LNCaP clone FGC (cell line): ENCODE measurements around the gene SIK3.
A peak's percentile ranks its signal among the peaks of the same experiment; 100 is the strongest.

ENCODE experiments used
- DNase-seq: peaks from one replicate; pipeline ENCODE4 v3.0.0-alpha.2; 2011; ENCODE audit warnings: low read depth
- H3K4me3 ChIP-seq: 2 replicates; pipeline ENCODE4 v1.5.1; 2011; ENCODE audit warnings: mild to moderate bottlenecking, low read depth, low read length, control low read depth
- CTCF ChIP-seq: IDR thresholded peaks from 2 replicates; pipeline ENCODE4 v1.5.1; 2012; ENCODE audit warnings: mild to moderate bottlenecking; ENCODE audit not compliant: control insufficient read depth, insufficient read depth; ENCODE audit errors: extremely low read depth

Gene SIK3

GRCh38 chr11:116984186-116984585 lies 114.0 kb downstream of the SIK3 start:
- DNase-seq = no peak
- TF ChIP-seq CTCF = no peak
- H3K4me3 ChIP-seq = no peak overlapping the region

DNA sequence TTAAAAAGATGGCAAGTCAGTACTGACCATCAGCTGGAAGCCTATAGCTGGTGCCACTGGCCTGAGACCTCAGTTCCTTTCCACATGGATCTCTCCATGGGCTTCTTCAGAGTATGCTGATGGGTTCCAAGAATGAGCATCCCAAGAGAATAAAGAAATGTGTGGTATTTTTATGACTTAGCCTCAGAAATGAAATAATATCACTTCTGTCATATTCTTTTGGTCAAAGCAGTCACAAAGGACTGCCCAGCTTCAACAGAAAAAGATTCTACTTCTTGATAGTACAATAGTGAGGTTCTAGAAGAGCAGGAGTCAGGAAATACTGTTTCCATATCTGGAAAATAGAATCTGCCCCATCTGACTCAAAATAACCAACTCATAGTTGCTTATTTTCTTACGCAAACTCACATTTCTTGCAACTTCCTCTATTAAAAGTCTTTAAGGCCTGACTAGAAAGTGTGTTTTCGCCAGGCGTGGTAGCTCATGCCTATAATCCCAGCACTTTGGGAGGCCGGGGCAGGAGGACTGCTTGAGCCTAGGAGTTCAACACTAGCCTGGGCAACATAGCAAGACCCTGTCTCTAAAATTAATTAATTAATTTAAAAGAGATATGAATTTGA lies 116.9 kb downstream of the SIK3 start:
- TF ChIP-seq CTCF = no peak
- no peak for DNase-seq
- no peak overlapping the region for H3K4me3 ChIP-seq

GRCh38 chr11:116980136-116980793 lies 118.0 kb downstream of the SIK3 start:
- DNase-seq = no peak
- TF ChIP-seq CTCF = no peak
- H3K4me3 ChIP-seq = no peak overlapping the region

GRCh38 chr11:116976941-116977570 lies 121.2 kb downstream of the SIK3 start:
- no peak for DNase-seq
- no peak overlapping the region for H3K4me3 ChIP-seq
- no peak for TF ChIP-seq CTCF

DNA sequence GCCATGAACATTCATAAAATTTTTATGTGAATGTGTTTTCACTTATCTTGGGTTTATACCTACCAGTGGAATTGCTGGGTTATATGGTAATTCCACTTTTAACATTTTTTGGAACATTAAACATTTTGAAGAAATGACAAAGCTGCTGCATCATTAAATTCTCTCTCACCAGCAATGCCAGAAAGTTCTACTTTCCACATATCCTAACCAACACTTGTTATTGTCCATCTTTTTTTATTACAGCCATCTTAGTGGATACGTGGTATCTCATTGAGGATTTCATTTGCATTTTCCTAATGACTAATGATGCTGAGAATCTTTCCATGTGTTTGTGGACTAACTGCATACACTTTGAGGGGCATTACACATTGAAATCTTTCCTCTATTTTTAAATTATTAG lies 122.6 kb downstream of the SIK3 start:
- no peak for DNase-seq
- H3K4me3 ChIP-seq = no peak overlapping the region

DNA sequence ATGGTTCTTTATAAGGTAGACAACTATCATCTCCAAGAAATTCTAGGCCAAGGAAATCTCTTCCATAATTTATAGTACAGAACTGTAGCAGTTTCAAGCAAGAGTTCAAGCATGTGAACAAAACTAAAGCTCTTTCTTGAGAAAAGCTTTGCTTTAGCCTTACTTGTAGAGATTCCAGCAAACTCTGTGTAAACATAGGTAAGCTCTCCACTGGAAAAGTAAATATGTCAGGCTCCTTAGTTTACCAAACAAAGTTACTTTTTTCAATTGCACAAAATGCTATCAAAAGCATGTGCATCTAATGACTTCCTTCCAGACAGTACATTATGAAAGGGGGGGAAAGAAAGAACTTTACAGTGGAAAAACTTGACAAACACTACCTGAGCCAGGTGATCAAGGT lies 125.0 kb downstream of the SIK3 start:
- no peak for TF ChIP-seq CTCF

More for the DNA sequence above, 122.6 kb downstream of the SIK3 start:
- TF ChIP-seq CTCF = no peak

More for the DNA sequence above, 125.0 kb downstream of the SIK3 start:
- peak; percentile 3 for DNase-seq
- H3K4me3 ChIP-seq = no peak overlapping the region
